Spleen (tissue), 11 donors: ENCODE data around the gene PILRA. TPM values are rescaled to one million over a fixed set of nuclear protein-coding genes. Genes with fewer than 3 reads are reported as not detected.

Experiments used
- DNase-seq: peaks from one replicate; pipeline ENCODE4 v3.0.0-alpha.2; 2020
- H3K27ac ChIP-seq, 8 donors: fragments of 200-600 bp; sonication (generic) in 7 of 8; 1 replicate in 4 of 8; 2 replicates in 4 of 8; pipeline versions ENCODE4 v1.5.0 to v1.8.0; 2016 to 2021; ENCODE audit warnings: inconsistent platforms in 4 of 8, mild to moderate bottlenecking in 4 of 8, moderate library complexity in 1 of 8
- H3K27me3 ChIP-seq, 7 donors: fragments of 200-600 bp; sonication (generic) in 6 of 7; replicated peaks in 1 of 7; 1 replicate in 4 of 7; 2 replicates in 3 of 7; pipeline versions ENCODE4 v1.5.0 to v1.8.0; 2016 to 2021; ENCODE audit warnings: inconsistent platforms in 3 of 7, mild to moderate bottlenecking in 1 of 7
- H3K36me3 ChIP-seq, 6 donors: fragments of 200-600 bp; sonication (generic) in 5 of 6; 1 replicate in 4 of 6; 2 replicates in 2 of 6; pipeline versions ENCODE4 v1.5.0 to v1.8.0; 2016 to 2021; ENCODE audit warnings: inconsistent platforms in 2 of 6
- H3K4me1 ChIP-seq, 6 donors: fragments of 200-600 bp; sonication (generic) in 5 of 6; 1 replicate in 3 of 6; 2 replicates in 3 of 6; pipeline versions ENCODE4 v1.5.0 to v1.8.0; 2016 to 2021; ENCODE audit warnings: inconsistent platforms in 3 of 6
- H3K4me3 ChIP-seq, 8 donors: fragments of 200-600 bp; sonication (generic) in 7 of 8; 1 replicate in 4 of 8; 2 replicates in 4 of 8; pipeline versions ENCODE4 v1.5.0 to v1.8.0; 2016 to 2021; ENCODE audit warnings: inconsistent platforms in 4 of 8, mild to moderate bottlenecking in 4 of 8, moderate library complexity in 2 of 8
- H3K9me3 ChIP-seq, 8 donors: fragments of 200-600 bp; sonication (generic) in 7 of 8; 1 replicate in 4 of 8; 2 replicates in 4 of 8; pipeline versions ENCODE4 v1.5.0 to v1.8.0; 2016 to 2021; ENCODE audit warnings: inconsistent platforms in 4 of 8
- CTCF ChIP-seq, 11 experiments: fragments of 200-600 bp in 7 of 11; fragments of 450-650 bp in 4 of 11; sonication (generic) in 4 of 11; IDR thresholded peaks in 8 of 11; conservative IDR thresholded peaks in 3 of 11; 1 replicate in 7 of 11; 2 replicates in 4 of 11; pipeline versions ENCODE4 v1.4.0 to v1.8.0; 2016 to 2021; ENCODE audit warnings: antibody characterized with exemption in 11 of 11, inconsistent platforms in 4 of 11, mild to moderate bottlenecking in 1 of 11
- POLR2A ChIP-seq, 3 donors: fragments of 450-650 bp; IDR thresholded peaks; one replicate each; pipeline ENCODE4 v1.5.1; 2017; ENCODE audit warnings: antibody characterized with exemption in 3 of 3, mild to moderate bottlenecking in 1 of 3
- POLR2AphosphoS5 ChIP-seq, 3 donors: sonication (generic); formaldehyde crosslinking; IDR thresholded peaks; one replicate each; pipeline ENCODE4 v1.5.1; 2017; ENCODE audit warnings: antibody characterized with exemption in 3 of 3
- WGBS, 5 donors: extraction: QIAGEN DNeasy Blood & Tissue Kit in 3 of 5; methylation state at CpG; one replicate each; pipeline versions ENCODE4 v1.1.5 to v1.1.7; 2013 to 2018; 5-methylcytosine and 5-hydroxymethylcytosine counted together
- intact Hi-C: fragments of 100-400 bp; cut with DNase I; formaldehyde crosslinking; loops from one replicate; pipeline ENCODE4 v1.15.0; 2023; ENCODE audit warnings: low total_unique reads
- polyA plus RNA-seq, 3 donors: library from polyadenylated mRNA; stranded (reverse); fragments of 200-250 nt; gene quantifications; one replicate each; pipeline ENCODE4 v1.2.1, GENCODE V29; 2013
- total RNA-seq, 7 donors: library from RNA; depleted of rRNA in 3 of 7; stranded (reverse); fragments of >200 nt in 3 of 7; fragmentation: NEBNext Ultra II Directional in 4 of 7; extraction: Animal tissue kit (Norgen Biotek cat#: 25700) in 4 of 7; gene quantifications; one replicate each; pipeline versions ENCODE4 v1.1.0 to v1.2.1, GENCODE V29; 2016 to 2021
- donor health status: healthy with polysubstance abuse.
- donor health status: DM: no; HTN: no; CAD: no; lungs with moderate emphysema.
- donor health status: DM: no; HTN: no; CAD: no.
- donor health status: Bipolar disorder and iron deficiency.
- donor health status: healthy.
- donor health status: DM: no; HTN: no; CAD: no.
- donor health status: DM: yes; HTN: yes; CAD: no.

The PILRA gene
- total and polyA plus RNA-seq, 10 donors = 5.8 to 61.1 (median 25.8) TPM

- TF ChIP-seq CTCF (IDR thresholded peaks at IDR 0.05 in 8 of 11, conservative IDR thresholded peaks at IDR 0.05 in 3 of 11) = no peak
- TF ChIP-seq POLR2A (IDR thresholded peaks at IDR 0.05) = no peak
- peak in 1 of 3 donors; percentile 60 for TF ChIP-seq POLR2AphosphoS5 (IDR thresholded peaks at IDR 0.05)
- peak overlapping the region; percentile 99 to 100 (median 100) for H3K27ac ChIP-seq
- 13 to 25% (median 17%) methylated on average over 20 to 31 of the region's 31 CpGs for WGBS, 5 donors
- H3K9me3 ChIP-seq = no peaks in the 10 kb centered on the region
- intact Hi-C loops = no loop called here
- peaks cover 45 to 66% (median 60%) of the 10 kb centered on the region in 6 donors for H3K4me1 ChIP-seq
- H3K27me3 ChIP-seq = no peaks in the 10 kb centered on the region
- H3K4me3 ChIP-seq = peak overlapping the region; percentile 67 to 97 (median 79)
- peaks cover 2 to 47% (median 23%) of the 10 kb centered on the region in 6 donors for H3K36me3 ChIP-seq
- peak; percentile 89 for DNase-seq
Observed at GRCh38 chr7:100430493-100431285, 57.4 kb downstream of the PILRA start.

- H3K4me1 ChIP-seq = peaks cover 45 to 68% (median 60%) of the 10 kb centered on the region in 6 donors
- H3K9me3 ChIP-seq = no peaks in the 10 kb centered on the region
- H3K4me3 ChIP-seq = peak overlapping the region in 7 of 8 donors; percentile 67 to 97 (median 81)
- TF ChIP-seq POLR2AphosphoS5 (IDR thresholded peaks at IDR 0.05) (peak in 2 of 3 donors; percentile 27 to 33), POLR2A (IDR thresholded peaks at IDR 0.05) (no peak), CTCF (IDR thresholded peaks at IDR 0.05 in 8 of 11, conservative IDR thresholded peaks at IDR 0.05 in 3 of 11) (no peak)
- H3K36me3 ChIP-seq = peaks cover 2 to 47% (median 23%) of the 10 kb centered on the region in 6 donors
- peak; percentile 84 for DNase-seq
- no peaks in the 10 kb centered on the region for H3K27me3 ChIP-seq
- peak overlapping the region; percentile 99 to 100 (median 100) for H3K27ac ChIP-seq
- intact Hi-C loops = no loop called here
- 77 to 95% (median 83%) methylated on average over 17 to 23 of the region's 23 CpGs for WGBS, 5 donors
Observed at GRCh38 chr7:100431286-100431735, 58.0 kb downstream of the PILRA start.

- TF ChIP-seq POLR2A (IDR thresholded peaks at IDR 0.05) (no peak), CTCF (IDR thresholded peaks at IDR 0.05 in 8 of 11, conservative IDR thresholded peaks at IDR 0.05 in 3 of 11) (no peak), POLR2AphosphoS5 (IDR thresholded peaks at IDR 0.05) (no peak)
- no peaks in the 10 kb centered on the region for H3K27me3 ChIP-seq
- peak overlapping the region in 4 of 8 donors; percentile 77 to 97 (median 83) for H3K4me3 ChIP-seq
- no peaks in the 10 kb centered on the region for H3K9me3 ChIP-seq
- H3K27ac ChIP-seq = peak overlapping the region in 7 of 8 donors; percentile 23 to 100 (median 100)
- intact Hi-C loops = no loop called here
- peaks cover 2 to 47% (median 23%) of the 10 kb centered on the region in 6 donors for H3K36me3 ChIP-seq
- DNase-seq = no peak
- 64 to 87% (median 79%) methylated on average over 4 of the region's 4 CpGs for WGBS, 5 donors
- H3K4me1 ChIP-seq = peaks cover 45 to 74% (median 65%) of the 10 kb centered on the region in 6 donors
Observed at GRCh38 chr7:100432053-100432452, 58.8 kb downstream of the PILRA start.
